ENCODE results near the gene NEURL1B.

DNA sequence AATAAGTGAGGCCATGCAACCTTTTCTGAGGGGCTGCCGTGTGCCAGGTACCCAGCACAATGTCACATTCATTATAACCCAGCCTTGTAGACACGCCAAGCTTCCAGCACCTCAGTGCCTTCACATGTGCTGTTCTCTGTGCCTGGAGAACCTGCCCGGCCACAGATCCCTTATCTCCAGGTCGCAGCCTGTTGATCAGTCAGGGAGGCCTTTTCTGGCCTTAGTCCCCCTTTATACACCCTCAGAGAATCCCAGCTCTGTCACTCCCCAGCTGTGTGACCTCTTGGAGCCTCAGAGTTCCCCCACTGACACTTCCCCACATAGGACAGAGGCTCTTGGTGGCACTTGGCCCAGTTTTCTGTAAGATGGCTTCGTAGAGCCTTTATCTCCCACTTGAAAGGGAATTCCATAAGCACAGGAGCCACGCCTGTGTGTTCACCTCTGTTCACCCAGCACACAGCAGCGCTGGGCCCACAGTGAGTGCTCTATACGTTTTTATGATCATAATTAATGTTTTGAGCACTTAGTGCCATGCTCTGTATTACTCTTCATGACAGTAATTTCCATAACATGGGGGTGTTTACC, 38.7 kb downstream of the NEURL1B start:
- TF ChIP-seq, protein P1, sequence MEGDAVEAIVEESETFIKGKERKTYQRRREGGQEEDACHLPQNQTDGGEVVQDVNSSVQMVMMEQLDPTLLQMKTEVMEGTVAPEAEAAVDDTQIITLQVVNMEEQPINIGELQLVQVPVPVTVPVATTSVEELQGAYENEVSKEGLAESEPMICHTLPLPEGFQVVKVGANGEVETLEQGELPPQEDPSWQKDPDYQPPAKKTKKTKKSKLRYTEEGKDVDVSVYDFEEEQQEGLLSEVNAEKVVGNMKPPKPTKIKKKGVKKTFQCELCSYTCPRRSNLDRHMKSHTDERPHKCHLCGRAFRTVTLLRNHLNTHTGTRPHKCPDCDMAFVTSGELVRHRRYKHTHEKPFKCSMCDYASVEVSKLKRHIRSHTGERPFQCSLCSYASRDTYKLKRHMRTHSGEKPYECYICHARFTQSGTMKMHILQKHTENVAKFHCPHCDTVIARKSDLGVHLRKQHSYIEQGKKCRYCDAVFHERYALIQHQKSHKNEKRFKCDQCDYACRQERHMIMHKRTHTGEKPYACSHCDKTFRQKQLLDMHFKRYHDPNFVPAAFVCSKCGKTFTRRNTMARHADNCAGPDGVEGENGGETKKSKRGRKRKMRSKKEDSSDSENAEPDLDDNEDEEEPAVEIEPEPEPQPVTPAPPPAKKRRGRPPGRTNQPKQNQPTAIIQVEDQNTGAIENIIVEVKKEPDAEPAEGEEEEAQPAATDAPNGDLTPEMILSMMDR (IDR thresholded peaks at IDR 0.05) = no peak
- no peak for TF ChIP-seq POLR2A (IDR thresholded peaks at IDR 0.05)

All from body of pancreas (tissue), 4 donors.